Osteoblast (primary cell): ENCODE results near the gene EVA1A. TPM values are rescaled to one million over a fixed set of nuclear protein-coding genes. Genes with fewer than 3 reads are reported as not detected.

Experiments
- DNase-seq: peaks from one replicate; pipeline ENCODE4 v3.0.0; 2011; ENCODE audit warnings: low spot score, mixed read lengths; ENCODE audit not compliant: insufficient read length; ENCODE audit errors: missing footprints
- H2AFZ ChIP-seq: 2 replicates; pipeline ENCODE4 v1.6.0; 2011; ENCODE audit warnings: mild to moderate bottlenecking, low read length
- H3K27ac ChIP-seq: 2 replicates; pipeline ENCODE4 v1.5.1; 2011; ENCODE audit warnings: mild to moderate bottlenecking, low read depth, low read length, moderate library complexity
- H3K27me3 ChIP-seq: 2 replicates; pipeline ENCODE4 v1.6.0; 2012; ENCODE audit warnings: mild to moderate bottlenecking, control low read depth, inconsistent platforms, low read length, moderate library complexity; ENCODE audit not compliant: insufficient read depth
- H3K36me3 ChIP-seq: 2 replicates; pipeline ENCODE4 v1.5.1; 2011; ENCODE audit warnings: mild to moderate bottlenecking, low read length, control low read depth, moderate library complexity; ENCODE audit not compliant: insufficient read depth
- H3K4me1 ChIP-seq: 2 replicates; pipeline ENCODE4 v1.5.1; 2011; ENCODE audit warnings: mild to moderate bottlenecking, low read length, control low read depth, moderate library complexity; ENCODE audit not compliant: insufficient read depth
- H3K4me2 ChIP-seq: 2 replicates; pipeline ENCODE4 v1.6.0; 2011; ENCODE audit warnings: mild to moderate bottlenecking, low read length; ENCODE audit not compliant: insufficient read depth
- H3K4me3 ChIP-seq: fragments of 200-600 bp; sonication (generic); 3 replicates; pipeline ENCODE4 v1.5.1; 2012; ENCODE audit warnings: mild to moderate bottlenecking, low read length, inconsistent platforms; ENCODE audit not compliant: insufficient read depth
- H3K79me2 ChIP-seq: 2 replicates; pipeline ENCODE4 v1.6.0; 2012; ENCODE audit warnings: mild to moderate bottlenecking, low read length, control low read depth, inconsistent platforms; ENCODE audit not compliant: insufficient read depth
- H3K9me3 ChIP-seq: 2 replicates; pipeline ENCODE4 v1.5.1; 2011; ENCODE audit warnings: low read depth, low read length, control low read depth
- H4K20me1 ChIP-seq: 2 replicates; pipeline ENCODE4 v1.6.0; 2012; ENCODE audit warnings: mild to moderate bottlenecking, low read length, control low read depth; ENCODE audit not compliant: insufficient read depth
- total RNA-seq: library from RNA; depleted of rRNA; stranded (reverse); fragments of >200 nt; gene quantifications from 2 replicates; pipeline ENCODE4 v1.2.3, GENCODE V29; 2012
- TF ChIP-seq, protein P1 (sequence below): IDR thresholded peaks from 2 replicates; pipeline ENCODE4 v1.5.1; 2011; ENCODE audit warnings: mild to moderate bottlenecking, low read depth, low read length, moderate library complexity; ENCODE audit errors: extremely low read depth

The EVA1A gene
- total RNA-seq, 1 donor: 70.9 TPM

DNA sequence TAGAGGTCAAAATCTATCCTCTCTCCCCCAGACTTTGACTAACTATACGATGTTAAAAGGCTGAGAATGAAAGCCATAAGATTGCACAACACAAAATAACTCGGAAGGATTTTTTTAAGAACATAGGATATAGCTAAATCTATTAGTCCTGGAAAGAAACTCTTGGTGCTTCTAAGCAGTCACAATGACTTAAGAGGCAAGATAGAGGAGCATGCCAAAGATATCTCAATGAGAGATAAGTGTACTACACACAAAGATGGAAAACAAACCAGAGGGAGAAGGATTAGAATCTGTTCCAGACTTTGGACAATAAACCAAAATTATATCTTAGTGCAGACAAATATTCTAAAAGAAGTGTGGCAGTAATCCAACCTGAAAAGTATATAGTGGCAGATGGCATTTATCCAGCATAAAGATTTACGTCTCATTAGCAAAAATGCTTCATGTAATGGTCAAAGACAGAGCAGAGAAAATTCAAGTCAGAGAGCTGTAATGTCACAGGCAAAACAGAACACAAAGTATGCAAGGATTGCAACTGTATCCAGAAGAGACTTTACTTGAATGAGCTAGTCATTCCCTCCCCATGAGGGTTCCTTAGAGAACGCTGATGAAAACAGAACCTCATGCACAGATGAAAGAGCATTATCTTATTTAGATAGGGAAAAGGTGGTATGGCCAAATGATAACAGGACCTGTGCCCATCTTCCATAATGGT lies 28.8 kb upstream of the EVA1A start:
- no peaks in the 10 kb centered on the region for H4K20me1 ChIP-seq
- H3K79me2 ChIP-seq: no peaks in the 10 kb centered on the region
- H3K27me3 ChIP-seq: no peaks in the 10 kb centered on the region
- H2AFZ ChIP-seq: no peak overlapping the region
- peak overlapping the region; percentile 55 for H3K4me2 ChIP-seq
- TF ChIP-seq, protein P1, sequence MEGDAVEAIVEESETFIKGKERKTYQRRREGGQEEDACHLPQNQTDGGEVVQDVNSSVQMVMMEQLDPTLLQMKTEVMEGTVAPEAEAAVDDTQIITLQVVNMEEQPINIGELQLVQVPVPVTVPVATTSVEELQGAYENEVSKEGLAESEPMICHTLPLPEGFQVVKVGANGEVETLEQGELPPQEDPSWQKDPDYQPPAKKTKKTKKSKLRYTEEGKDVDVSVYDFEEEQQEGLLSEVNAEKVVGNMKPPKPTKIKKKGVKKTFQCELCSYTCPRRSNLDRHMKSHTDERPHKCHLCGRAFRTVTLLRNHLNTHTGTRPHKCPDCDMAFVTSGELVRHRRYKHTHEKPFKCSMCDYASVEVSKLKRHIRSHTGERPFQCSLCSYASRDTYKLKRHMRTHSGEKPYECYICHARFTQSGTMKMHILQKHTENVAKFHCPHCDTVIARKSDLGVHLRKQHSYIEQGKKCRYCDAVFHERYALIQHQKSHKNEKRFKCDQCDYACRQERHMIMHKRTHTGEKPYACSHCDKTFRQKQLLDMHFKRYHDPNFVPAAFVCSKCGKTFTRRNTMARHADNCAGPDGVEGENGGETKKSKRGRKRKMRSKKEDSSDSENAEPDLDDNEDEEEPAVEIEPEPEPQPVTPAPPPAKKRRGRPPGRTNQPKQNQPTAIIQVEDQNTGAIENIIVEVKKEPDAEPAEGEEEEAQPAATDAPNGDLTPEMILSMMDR: no peak
- no peaks in the 10 kb centered on the region for H3K36me3 ChIP-seq
- peak overlapping the region; percentile 86 for H3K27ac ChIP-seq
- H3K9me3 ChIP-seq: no peaks in the 10 kb centered on the region
- peak; percentile 68 for DNase-seq
- peaks cover 57% of the 10 kb centered on the region for H3K4me1 ChIP-seq
- H3K4me3 ChIP-seq: no peak overlapping the region

DNA sequence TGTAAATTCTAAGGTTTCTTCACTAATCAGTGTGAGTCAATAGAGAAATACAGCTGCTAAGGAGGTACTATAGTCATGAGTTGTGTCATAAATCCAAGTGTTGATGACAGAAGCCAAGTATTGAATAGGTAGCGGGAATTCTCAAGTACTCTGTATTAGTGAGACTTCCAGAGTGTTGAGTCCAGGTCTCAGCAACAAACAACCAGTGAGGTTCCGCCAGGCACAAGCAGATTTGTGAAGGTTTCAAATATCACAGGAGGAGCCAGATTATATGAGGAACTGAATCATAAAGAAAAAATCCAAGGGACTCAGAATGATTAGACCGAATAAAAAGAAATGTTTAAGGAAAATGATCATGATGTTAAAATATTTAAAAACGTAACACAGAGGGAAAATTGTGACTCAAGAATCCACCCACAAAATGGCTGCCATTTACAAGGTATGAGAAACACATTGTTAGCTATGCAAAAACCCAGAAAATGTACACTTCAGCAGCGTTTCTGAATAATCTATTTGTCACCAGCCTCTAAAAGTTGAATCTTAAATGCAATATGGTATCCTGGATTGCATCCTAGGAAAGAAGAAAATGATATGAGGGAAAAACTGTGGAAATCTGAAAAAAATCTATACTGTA lies 27.3 kb upstream of the EVA1A start:
- Histone ChIP-seq H4K20me1 (no peaks in the 10 kb centered on the region), H3K4me1 (peaks cover 51% of the 10 kb centered on the region), H3K9me3 (no peaks in the 10 kb centered on the region), H3K79me2 (no peaks in the 10 kb centered on the region), H2AFZ (peak overlapping the region; percentile 26), H3K4me2 (peak overlapping the region; percentile 49), H3K4me3 (peak overlapping the region; percentile 23), H3K27ac (peak overlapping the region; percentile 86), H3K36me3 (no peaks in the 10 kb centered on the region), H3K27me3 (no peaks in the 10 kb centered on the region)
- TF ChIP-seq, protein P1: no peak
- no peak for DNase-seq

GRCh38 chr2:75586971-75587370 lies 26.2 kb upstream of the EVA1A start:
- Histone ChIP-seq H3K79me2 (no peaks in the 10 kb centered on the region), H3K9me3 (no peaks in the 10 kb centered on the region), H3K4me1 (peaks cover 41% of the 10 kb centered on the region), H3K4me3 (no peak overlapping the region), H3K27me3 (no peaks in the 10 kb centered on the region), H3K36me3 (no peaks in the 10 kb centered on the region), H3K27ac (peak overlapping the region; percentile 86), H4K20me1 (no peaks in the 10 kb centered on the region), H2AFZ (no peak overlapping the region), H3K4me2 (no peak overlapping the region)
- no peak for DNase-seq
- TF ChIP-seq, protein P1: no peak

- H3K36me3 ChIP-seq: no peaks in the 10 kb centered on the region
- no peak overlapping the region for H3K27ac ChIP-seq
- no peak overlapping the region for H3K4me2 ChIP-seq
- H3K9me3 ChIP-seq: no peaks in the 10 kb centered on the region
- TF ChIP-seq, protein P1: no peak
- H3K4me1 ChIP-seq: peaks cover 12% of the 10 kb centered on the region
- H3K79me2 ChIP-seq: no peaks in the 10 kb centered on the region
- H2AFZ ChIP-seq: no peak overlapping the region
- no peaks in the 10 kb centered on the region for H4K20me1 ChIP-seq
- H3K27me3 ChIP-seq: no peaks in the 10 kb centered on the region
- DNase-seq: no peak
- no peak overlapping the region for H3K4me3 ChIP-seq
Measured at GRCh38 chr2:75582840-75583239, 22.1 kb upstream of the EVA1A start.
